ENCODE data around the gene CFAP97D2.
"Not testable (repeated sequence)": the region's sequence is repeated elsewhere in the genome, so short reads cannot be mapped to it uniquely, and the experiment has no call there.

CFAP97D2 gene

GRCh38 chr13:114157869-114158495, 21.1 kb upstream of the CFAP97D2 start:
- DNase-seq (ENCODE audit: low read depth in 3 of 3, low spot score in 1 of 3), result no peak

GRCh38 chr13:114158869-114159666, 20.0 kb upstream of the CFAP97D2 start:
- DNase-seq (ENCODE audit: low read depth in 3 of 3, low spot score in 1 of 3), result not testable (repeated sequence)

- DNase-seq (ENCODE audit: low read depth in 3 of 3, low spot score in 1 of 3), result no peak
Observed at GRCh38 chr13:114161028-114161556, 18.0 kb upstream of the CFAP97D2 start.

- no peak for DNase-seq (ENCODE audit: low read depth in 3 of 3, low spot score in 1 of 3)
Observed at GRCh38 chr13:114161644-114162532, 17.2 kb upstream of the CFAP97D2 start.

GRCh38 chr13:114162533-114162922, 16.5 kb upstream of the CFAP97D2 start:
- no peak for DNase-seq (ENCODE audit: low read depth in 3 of 3, low spot score in 1 of 3)

- DNase-seq (ENCODE audit: low read depth in 3 of 3, low spot score in 1 of 3), result no peak
Observed at GRCh38 chr13:114164053-114164452, 15.0 kb upstream of the CFAP97D2 start.

- DNase-seq (ENCODE audit: low read depth in 3 of 3, low spot score in 1 of 3), result no peak
Observed at GRCh38 chr13:114164681-114165429, 14.2 kb upstream of the CFAP97D2 start.

- DNase-seq (ENCODE audit: low read depth in 3 of 3, low spot score in 1 of 3), result no peak
Observed at GRCh38 chr13:114166381-114167131, 12.5 kb upstream of the CFAP97D2 start.

- no peak for DNase-seq (ENCODE audit: low read depth in 3 of 3, low spot score in 1 of 3)
Observed at GRCh38 chr13:114167426-114167825, 11.6 kb upstream of the CFAP97D2 start.

- DNase-seq (ENCODE audit: low read depth in 3 of 3, low spot score in 1 of 3), result no peak
Observed at GRCh38 chr13:114167885-114168284, 11.2 kb upstream of the CFAP97D2 start.

GRCh38 chr13:114173272-114173671, 5.8 kb upstream of the CFAP97D2 start:
- DNase-seq (ENCODE audit: low read depth in 3 of 3, low spot score in 1 of 3), result no peak

GRCh38 chr13:114173745-114174144, 5.3 kb upstream of the CFAP97D2 start:
- no peak for DNase-seq (ENCODE audit: low read depth in 3 of 3, low spot score in 1 of 3)

GRCh38 chr13:114174529-114174961, 4.5 kb upstream of the CFAP97D2 start:
- DNase-seq (ENCODE audit: low read depth in 3 of 3, low spot score in 1 of 3), result no peak

- not testable (repeated sequence) for DNase-seq (ENCODE audit: low read depth in 3 of 3, low spot score in 1 of 3)
Observed at GRCh38 chr13:114176359-114176902, 2.6 kb upstream of the CFAP97D2 start.

GRCh38 chr13:114177245-114178010, 1.6 kb upstream of the CFAP97D2 start:
- no peak for DNase-seq (ENCODE audit: low read depth in 3 of 3, low spot score in 1 of 3)

- DNase-seq (ENCODE audit: low read depth in 3 of 3, low spot score in 1 of 3), result no peak
Observed at GRCh38 chr13:114185182-114185971, 6.3 kb downstream of the CFAP97D2 start.

GRCh38 chr13:114194853-114195252, 15.8 kb downstream of the CFAP97D2 start:
- DNase-seq (ENCODE audit: low read depth in 3 of 3, low spot score in 1 of 3), result no peak

- no peak for DNase-seq (ENCODE audit: low read depth in 3 of 3, low spot score in 1 of 3)
Observed at GRCh38 chr13:114196629-114197028, 17.6 kb downstream of the CFAP97D2 start.
